ENCODE results near the gene ZNF608. TPM values are rescaled to one million over a fixed set of nuclear protein-coding genes. Genes with fewer than 3 reads are reported as not detected.

Gene ZNF608
- total RNA-seq, 3 donors from 2014 or later (not counting 1 experiment from before 2014, with no cell fraction given), result 0.39 to 6.6 TPM; not detected in 1

DNA sequence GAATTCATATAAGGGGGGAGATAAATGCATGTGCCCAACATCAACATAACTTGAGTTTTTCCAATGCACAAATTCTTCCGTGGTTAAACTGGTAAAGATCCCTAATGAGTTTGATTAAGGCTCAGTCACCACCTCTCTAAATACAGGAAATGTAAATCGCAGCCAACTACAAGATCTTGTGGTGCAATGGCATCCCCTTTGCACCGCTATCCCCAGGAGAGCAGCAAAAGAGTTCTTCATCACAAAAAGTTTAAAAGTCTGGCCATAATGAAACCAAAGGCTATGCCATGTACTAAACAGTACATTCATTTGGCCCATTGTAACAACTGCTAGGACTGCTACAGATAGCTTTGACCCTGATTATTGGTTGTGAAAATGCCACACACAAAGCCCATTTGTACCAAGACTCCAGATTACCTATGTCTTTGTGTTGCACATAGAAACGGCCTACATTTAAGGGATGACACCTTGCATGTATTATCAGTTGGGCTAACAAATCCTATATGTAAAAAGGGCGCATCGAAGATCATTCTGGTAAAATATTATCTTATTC is 44.5 kb downstream of the ZNF608 start:
- Mint-ChIP-seq H3K36me3 (no peaks in the 10 kb centered on the region), H3K4me3 (no peak overlapping the region), H3K27ac (no peak overlapping the region), H3K4me1 (no peaks in the 10 kb centered on the region), H3K9me3 (no peaks in the 10 kb centered on the region), H3K27me3 (ENCODE audit: low read depth in 2 of 2) (peaks cover 11 to 13% of the 10 kb centered on the region in 2 donors)
- Histone ChIP-seq H3K9me3 (ENCODE audit: control insufficient read depth, insufficient read depth, low read length) (no peaks in the 10 kb centered on the region), H3K36me3 (ENCODE audit: control insufficient read depth, insufficient read depth, low read length) (no peaks in the 10 kb centered on the region), H3K4me3 (ENCODE audit: low read length) (no peak overlapping the region), H3K27ac (ENCODE audit: low read length) (no peak overlapping the region), H3K27me3 (ENCODE audit: control insufficient read depth, insufficient read depth, low read length) (no peaks in the 10 kb centered on the region), H3K4me1 (ENCODE audit: control insufficient read depth, insufficient read depth, low read length) (peaks cover 5% of the 10 kb centered on the region)
- WGBS (ENCODE audit: insufficient coverage), result 76% methylated on average over 6 of the region's 6 CpGs
- DNase-seq, result no peak
- ATAC-seq, result no peak
- intact Hi-C loops (cut with micrococcal nuclease), result no loop called here
- TF ChIP-seq, protein P1, sequence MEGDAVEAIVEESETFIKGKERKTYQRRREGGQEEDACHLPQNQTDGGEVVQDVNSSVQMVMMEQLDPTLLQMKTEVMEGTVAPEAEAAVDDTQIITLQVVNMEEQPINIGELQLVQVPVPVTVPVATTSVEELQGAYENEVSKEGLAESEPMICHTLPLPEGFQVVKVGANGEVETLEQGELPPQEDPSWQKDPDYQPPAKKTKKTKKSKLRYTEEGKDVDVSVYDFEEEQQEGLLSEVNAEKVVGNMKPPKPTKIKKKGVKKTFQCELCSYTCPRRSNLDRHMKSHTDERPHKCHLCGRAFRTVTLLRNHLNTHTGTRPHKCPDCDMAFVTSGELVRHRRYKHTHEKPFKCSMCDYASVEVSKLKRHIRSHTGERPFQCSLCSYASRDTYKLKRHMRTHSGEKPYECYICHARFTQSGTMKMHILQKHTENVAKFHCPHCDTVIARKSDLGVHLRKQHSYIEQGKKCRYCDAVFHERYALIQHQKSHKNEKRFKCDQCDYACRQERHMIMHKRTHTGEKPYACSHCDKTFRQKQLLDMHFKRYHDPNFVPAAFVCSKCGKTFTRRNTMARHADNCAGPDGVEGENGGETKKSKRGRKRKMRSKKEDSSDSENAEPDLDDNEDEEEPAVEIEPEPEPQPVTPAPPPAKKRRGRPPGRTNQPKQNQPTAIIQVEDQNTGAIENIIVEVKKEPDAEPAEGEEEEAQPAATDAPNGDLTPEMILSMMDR (IDR thresholded peaks at IDR 0.05), result no peak

DNA sequence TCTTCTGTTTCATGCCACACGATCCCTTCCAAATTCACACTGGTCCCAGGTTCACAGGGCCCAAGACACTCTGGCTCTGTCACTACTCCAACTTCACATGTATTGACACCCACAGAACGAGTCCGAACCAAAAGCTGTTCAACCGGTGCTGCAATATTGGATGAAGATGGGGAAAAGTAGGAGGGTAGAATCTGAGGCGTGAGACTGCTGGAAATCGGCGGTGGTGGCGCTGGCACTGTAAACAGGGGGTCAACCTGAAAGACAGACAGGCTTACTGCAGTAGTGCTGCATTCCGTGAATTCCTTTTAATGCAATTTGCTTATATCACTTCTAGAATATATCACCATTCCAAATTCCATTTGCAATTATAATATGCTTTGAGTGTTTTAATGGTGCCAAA is 45.4 kb downstream of the ZNF608 start:
- Mint-ChIP-seq H3K36me3 (no peaks in the 10 kb centered on the region), H3K27ac (no peak overlapping the region), H3K4me1 (no peaks in the 10 kb centered on the region), H3K27me3 (ENCODE audit: low read depth in 2 of 2) (peaks cover 14 to 19% of the 10 kb centered on the region in 2 donors), H3K4me3 (no peak overlapping the region), H3K9me3 (no peaks in the 10 kb centered on the region)
- Histone ChIP-seq H3K4me3 (ENCODE audit: low read length) (no peak overlapping the region), H3K27me3 (ENCODE audit: control insufficient read depth, insufficient read depth, low read length) (no peaks in the 10 kb centered on the region), H3K4me1 (ENCODE audit: control insufficient read depth, insufficient read depth, low read length) (no peaks in the 10 kb centered on the region), H3K9me3 (ENCODE audit: control insufficient read depth, insufficient read depth, low read length) (no peaks in the 10 kb centered on the region), H3K27ac (ENCODE audit: low read length) (no peak overlapping the region), H3K36me3 (ENCODE audit: control insufficient read depth, insufficient read depth, low read length) (no peaks in the 10 kb centered on the region)
- WGBS (ENCODE audit: insufficient coverage), result 93% methylated on average over 9 of the region's 9 CpGs
- DNase-seq, result no peak
- TF ChIP-seq, protein P1 (IDR thresholded peaks at IDR 0.05), result no peak
- intact Hi-C loops (cut with micrococcal nuclease), result no loop called here
- ATAC-seq, result no peak

DNA sequence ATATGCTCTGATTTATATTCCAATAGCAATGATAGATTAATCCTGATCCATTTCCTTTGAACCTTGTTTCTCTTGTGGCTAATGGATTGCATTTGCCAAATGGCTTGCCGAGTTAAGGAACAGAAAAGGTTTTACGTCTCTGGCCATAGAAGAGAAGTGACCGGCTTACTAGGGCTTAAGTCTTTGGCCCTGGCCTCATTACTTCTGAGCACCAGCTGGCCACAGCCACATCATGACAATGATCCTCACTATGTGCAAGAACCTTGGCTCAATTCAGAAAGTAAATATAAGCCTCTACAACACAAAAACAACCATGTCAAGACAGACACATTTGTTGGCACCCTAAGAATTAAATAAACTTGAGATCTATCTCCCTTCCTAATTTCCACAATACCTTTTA is 46.1 kb downstream of the ZNF608 start:
- no peaks in the 10 kb centered on the region for H3K9me3 ChIP-seq (ENCODE audit: control insufficient read depth, insufficient read depth, low read length)
- WGBS (ENCODE audit: insufficient coverage), result 95% methylated on average over 3 of the region's 3 CpGs
- intact Hi-C loops (cut with micrococcal nuclease), result no loop called here
- H3K9me3 Mint-ChIP-seq, result no peaks in the 10 kb centered on the region
- no peak overlapping the region for H3K27ac ChIP-seq (ENCODE audit: low read length)
- H3K4me3 ChIP-seq (ENCODE audit: low read length), result no peak overlapping the region
- TF ChIP-seq, protein P1 (IDR thresholded peaks at IDR 0.05), result no peak
- H3K4me3 Mint-ChIP-seq, result no peak overlapping the region
- H3K27me3 ChIP-seq (ENCODE audit: control insufficient read depth, insufficient read depth, low read length), result no peaks in the 10 kb centered on the region
- peaks cover 14 to 22% of the 10 kb centered on the region in 2 donors for H3K27me3 Mint-ChIP-seq (ENCODE audit: low read depth in 2 of 2)
- H3K4me1 ChIP-seq (ENCODE audit: control insufficient read depth, insufficient read depth, low read length), result no peaks in the 10 kb centered on the region
- no peaks in the 10 kb centered on the region for H3K36me3 ChIP-seq (ENCODE audit: control insufficient read depth, insufficient read depth, low read length)
- ATAC-seq, result no peak
- no peaks in the 10 kb centered on the region for H3K36me3 Mint-ChIP-seq
- H3K4me1 Mint-ChIP-seq, result no peaks in the 10 kb centered on the region
- no peak for DNase-seq
- H3K27ac Mint-ChIP-seq, result no peak overlapping the region

DNA sequence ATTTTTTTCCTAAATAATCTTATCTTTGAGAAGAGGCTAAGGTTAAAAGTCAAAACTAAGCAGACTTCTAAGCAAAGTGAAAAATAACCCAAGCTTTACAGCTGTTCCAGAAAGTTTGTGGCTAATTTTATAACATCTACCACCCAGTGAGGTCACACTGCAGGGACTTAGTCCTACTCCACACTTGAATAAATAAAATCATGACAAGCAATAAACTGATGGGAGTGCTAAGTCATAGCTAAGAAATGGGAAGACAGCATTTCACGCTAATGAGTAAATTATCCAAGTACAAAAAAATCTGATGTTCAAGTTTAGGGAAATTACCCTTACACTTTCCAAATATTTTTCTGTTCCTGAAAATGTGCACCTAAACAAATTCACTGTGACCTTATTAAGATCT is 47.7 kb downstream of the ZNF608 start:
- H3K4me1 Mint-ChIP-seq, result no peaks in the 10 kb centered on the region
- WGBS (ENCODE audit: insufficient coverage), result 88% methylated on average over 1 of the region's 1 CpG

More for the DNA sequence above, 47.7 kb downstream of the ZNF608 start:
- Histone ChIP-seq H3K27me3 (ENCODE audit: control insufficient read depth, insufficient read depth, low read length) (no peaks in the 10 kb centered on the region), H3K27ac (ENCODE audit: low read length) (no peak overlapping the region), H3K36me3 (ENCODE audit: control insufficient read depth, insufficient read depth, low read length) (no peaks in the 10 kb centered on the region), H3K4me3 (ENCODE audit: low read length) (no peak overlapping the region), H3K9me3 (ENCODE audit: control insufficient read depth, insufficient read depth, low read length) (no peaks in the 10 kb centered on the region), H3K4me1 (ENCODE audit: control insufficient read depth, insufficient read depth, low read length) (no peaks in the 10 kb centered on the region)
- TF ChIP-seq, protein P1 (IDR thresholded peaks at IDR 0.05), result no peak
- Mint-ChIP-seq H3K4me3 (no peak overlapping the region), H3K27ac (no peak overlapping the region), H3K36me3 (no peaks in the 10 kb centered on the region), H3K27me3 (ENCODE audit: low read depth in 2 of 2) (peaks cover 14 to 28% of the 10 kb centered on the region in 2 donors), H3K9me3 (no peaks in the 10 kb centered on the region)
- intact Hi-C loops (cut with micrococcal nuclease), result no loop called here
- ATAC-seq (no peak), DNase-seq (no peak)
